Renal cortical epithelial cell (primary cell): Measurements from ENCODE around the gene HNRNPLL. TPM values are rescaled to one million over a fixed set of nuclear protein-coding genes. Genes with fewer than 3 reads are reported as not detected.
A peak's percentile ranks its signal among the peaks of the same experiment; 100 is the strongest.
"Not testable (repeated sequence)": the region's sequence is repeated elsewhere in the genome, so short reads cannot be mapped to it uniquely, and the experiment has no call there.

Experiments
- DNase-seq: peaks from one replicate; pipeline ENCODE4 v3.0.0-alpha.2; 2011; ENCODE audit warnings: low read depth
- total RNA-seq: library from RNA; depleted of rRNA; stranded (reverse); fragments of >200 nt; gene quantifications from 2 replicates; pipeline ENCODE4 v1.2.3, GENCODE V29; 2014

HNRNPLL gene
- total RNA-seq, 1 donor from 2014 or later, result 28.0 TPM

GRCh38 chr2:38619458-38620164 is 16.9 kb upstream of the HNRNPLL start:
- DNase-seq, result peak; percentile 32

- no peak for DNase-seq
Measured at GRCh38 chr2:38617301-38617700, 14.6 kb upstream of the HNRNPLL start.

- DNase-seq, result no peak
Measured at GRCh38 chr2:38615237-38615636, 12.5 kb upstream of the HNRNPLL start.

GRCh38 chr2:38613849-38614213 is 11.1 kb upstream of the HNRNPLL start:
- DNase-seq, result no peak

- DNase-seq, result no peak
Measured at GRCh38 chr2:38613126-38613848, 10.6 kb upstream of the HNRNPLL start.

GRCh38 chr2:38610851-38611801 is 8.4 kb upstream of the HNRNPLL start:
- DNase-seq, result peak; percentile 64

- DNase-seq, result not testable (repeated sequence)
Measured at GRCh38 chr2:38609246-38609645, 6.5 kb upstream of the HNRNPLL start.

- no peak for DNase-seq
Measured at GRCh38 chr2:38608755-38609154, 6.0 kb upstream of the HNRNPLL start.

GRCh38 chr2:38605298-38605830 is 2.6 kb upstream of the HNRNPLL start:
- DNase-seq, result peak; percentile 52

GRCh38 chr2:38603402-38604290 is 918 bp upstream of the HNRNPLL start:
- DNase-seq, result peak; percentile 59

GRCh38 chr2:38602136-38602731 is 494 bp downstream of the HNRNPLL start:
- DNase-seq, result no peak

GRCh38 chr2:38601463-38602135 is 1.1 kb downstream of the HNRNPLL start:
- DNase-seq, result peak; percentile 75

- no peak for DNase-seq
Measured at GRCh38 chr2:38600921-38601455, 1.7 kb downstream of the HNRNPLL start.

GRCh38 chr2:38600242-38600891 is 2.4 kb downstream of the HNRNPLL start:
- DNase-seq, result no peak

- DNase-seq, result peak; percentile 38
Measured at GRCh38 chr2:38599706-38600105, 3.0 kb downstream of the HNRNPLL start.

- DNase-seq, result no peak
Measured at GRCh38 chr2:38598991-38599295, 3.8 kb downstream of the HNRNPLL start.

GRCh38 chr2:38598200-38598990 is 4.3 kb downstream of the HNRNPLL start:
- no peak for DNase-seq

- DNase-seq, result no peak
Measured at GRCh38 chr2:38597115-38597514, 5.6 kb downstream of the HNRNPLL start.

GRCh38 chr2:38596229-38596628 is 6.5 kb downstream of the HNRNPLL start:
- DNase-seq, result no peak
